Activated B cell treated with CpG ODN at 0.5 μM for 24 hours (primary cell): ENCODE measurements around the gene TBC1D22A. TPM values are rescaled to one million over a fixed set of nuclear protein-coding genes. Genes with fewer than 3 reads are reported as not detected.

Experiments used
- ATAC-seq: fragments of 200-7000 bp; cut with Tn5 transposase; one replicate; pipeline ENCODE4 v1.10.0; 2021; ENCODE audit warnings: low read depth, mild to moderate bottlenecking, moderate library complexity
- CTCF ChIA-PET: fragments of 350-600 bp; sonication (Branson Sonifier 250); formaldehyde crosslinking; loops from one replicate; lab custom pipeline; 2021; ENCODE audit warnings: antibody characterized with exemption; lab: Charles Lee
- POLR2A ChIA-PET: fragments of 350-600 bp; sonication (Branson Sonifier 250); formaldehyde crosslinking; loops from one replicate; lab custom pipeline; 2021; ENCODE audit warnings: antibody characterized with exemption; lab: Charles Lee
- DNase-seq: peaks from one replicate; pipeline ENCODE4 v3.0.0; 2022
- H3K27ac Mint-ChIP-seq: one replicate; pipeline ENCODE4 v1.8.0; 2020; ENCODE audit warnings: mixed read lengths
- H3K27me3 Mint-ChIP-seq: one replicate; pipeline ENCODE4 v1.8.0; 2021; ENCODE audit warnings: mixed read lengths
- H3K36me3 Mint-ChIP-seq: one replicate; pipeline ENCODE4 v1.8.0; 2021; ENCODE audit warnings: low read depth, mixed read lengths
- H3K4me1 Mint-ChIP-seq: one replicate; pipeline ENCODE4 v1.8.0; 2021; ENCODE audit warnings: mixed read lengths
- H3K4me3 Mint-ChIP-seq: one replicate; pipeline ENCODE4 v1.8.0; 2020; ENCODE audit warnings: mild to moderate bottlenecking, mixed read lengths
- H3K9me3 Mint-ChIP-seq: one replicate; pipeline ENCODE4 v1.8.0; 2020; ENCODE audit warnings: mixed read lengths
- CTCF ChIP-seq: fragments of 200-600 bp; IDR thresholded peaks from one replicate; pipeline ENCODE4 v1.8.0; 2022; ENCODE audit warnings: antibody characterized with exemption, mild to moderate bottlenecking
- intact Hi-C: fragments of 100-400 bp; cut with micrococcal nuclease; formaldehyde crosslinking; loops from one replicate; pipeline ENCODE4 v1.15.1; 2024
- total RNA-seq: library from RNA; stranded (reverse); gene quantifications from 2 replicates; pipeline ENCODE4 v1.2.3, GENCODE V29; 2022

The TBC1D22A gene
- total RNA-seq, 1 donor from 2014 or later = 85.9 TPM

GRCh38 chr22:46865052-46865434, 102.6 kb downstream of the TBC1D22A start:
- no peak for DNase-seq
- no peak for ATAC-seq
- Mint-ChIP-seq H3K4me3 (no peak overlapping the region), H3K9me3 (no peaks in the 10 kb centered on the region), H3K27me3 (no peaks in the 10 kb centered on the region), H3K27ac (no peak overlapping the region), H3K4me1 (peaks cover 48% of the 10 kb centered on the region), H3K36me3 (peaks cover 51% of the 10 kb centered on the region)
- intact Hi-C loops = no loop called here
- CTCF ChIA-PET = no interaction called here
- TF ChIP-seq CTCF = no peak
- POLR2A ChIA-PET = no interaction called here

- Mint-ChIP-seq H3K27me3 (no peaks in the 10 kb centered on the region), H3K9me3 (peaks cover 3% of the 10 kb centered on the region), H3K4me1 (peaks cover 46% of the 10 kb centered on the region), H3K4me3 (no peak overlapping the region), H3K36me3 (peaks cover 57% of the 10 kb centered on the region), H3K27ac (no peak overlapping the region)
- ATAC-seq (no peak), DNase-seq (no peak)
- TF ChIP-seq CTCF = no peak
- POLR2A ChIA-PET = no interaction called here
- intact Hi-C loops = no loop called here
- CTCF ChIA-PET = no interaction called here
These were observed 103.2 kb downstream of the TBC1D22A start for GRCh38 chr22:46865642-46866041.

GRCh38 chr22:46866591-46866990, 104.1 kb downstream of the TBC1D22A start:
- DNase-seq = no peak
- Mint-ChIP-seq H3K4me3 (no peak overlapping the region), H3K27me3 (no peaks in the 10 kb centered on the region), H3K9me3 (peaks cover 11% of the 10 kb centered on the region), H3K36me3 (peaks cover 66% of the 10 kb centered on the region), H3K27ac (no peak overlapping the region), H3K4me1 (peaks cover 36% of the 10 kb centered on the region)
- ChIA-PET POLR2A (interaction anchor here (0.6 kb wide), 1 partner anchor 8 kb away, joined by 3 read pairs; no protein-coding TSS in a partner anchor), CTCF (no interaction called here)
- no peak for ATAC-seq
- TF ChIP-seq CTCF = no peak
- intact Hi-C loops = no loop called here

GRCh38 chr22:46867106-46867505, 104.7 kb downstream of the TBC1D22A start:
- TF ChIP-seq CTCF = no peak
- H3K36me3 Mint-ChIP-seq = peaks cover 71% of the 10 kb centered on the region
- DNase-seq = no peak
- POLR2A ChIA-PET = interaction anchor here (0.6 kb wide), 1 partner anchor 9 kb away, joined by 3 read pairs; no protein-coding TSS in a partner anchor
- H3K27ac Mint-ChIP-seq = no peak overlapping the region
- no peak overlapping the region for H3K4me3 Mint-ChIP-seq
- CTCF ChIA-PET = no interaction called here
- peaks cover 14% of the 10 kb centered on the region for H3K9me3 Mint-ChIP-seq
- no peaks in the 10 kb centered on the region for H3K27me3 Mint-ChIP-seq
- peaks cover 31% of the 10 kb centered on the region for H3K4me1 Mint-ChIP-seq
- ATAC-seq = no peak
- intact Hi-C loops = no loop called here

GRCh38 chr22:46869329-46869728, 106.9 kb downstream of the TBC1D22A start:
- no peak for DNase-seq
- no peak for ATAC-seq
- H3K4me1 Mint-ChIP-seq = peaks cover 16% of the 10 kb centered on the region
- intact Hi-C loops = no loop called here
- peaks cover 84% of the 10 kb centered on the region for H3K36me3 Mint-ChIP-seq
- no peaks in the 10 kb centered on the region for H3K27me3 Mint-ChIP-seq
- H3K27ac Mint-ChIP-seq = no peak overlapping the region
- H3K4me3 Mint-ChIP-seq = no peak overlapping the region
- ChIA-PET POLR2A (no interaction called here), CTCF (no interaction called here)
- H3K9me3 Mint-ChIP-seq = peaks cover 16% of the 10 kb centered on the region
- TF ChIP-seq CTCF = no peak
